ENCODE data around the gene BICC1.

The BICC1 gene

DNA sequence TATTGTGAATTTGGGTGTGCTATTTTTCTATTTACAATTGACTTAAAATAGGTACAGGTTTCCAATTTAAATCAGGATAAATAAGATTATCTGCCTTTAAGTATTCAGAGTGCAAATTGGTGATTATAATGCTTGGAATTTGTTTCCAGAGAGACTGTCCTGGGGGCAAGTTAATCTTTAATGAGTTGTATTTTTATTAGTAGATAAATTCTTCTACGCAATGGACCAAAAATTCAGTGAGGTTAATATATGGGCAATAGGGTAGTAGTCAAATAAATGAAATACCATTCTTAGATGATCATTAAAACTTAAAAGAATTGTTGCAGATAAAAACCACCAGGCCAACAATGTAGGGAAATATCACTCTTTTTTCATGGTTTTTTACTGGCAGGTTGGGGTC is 3.4 kb downstream of the BICC1 start:
- DNase-seq (ENCODE audit: low read depth in 2 of 2, low spot score in 1 of 2): no peak

DNA sequence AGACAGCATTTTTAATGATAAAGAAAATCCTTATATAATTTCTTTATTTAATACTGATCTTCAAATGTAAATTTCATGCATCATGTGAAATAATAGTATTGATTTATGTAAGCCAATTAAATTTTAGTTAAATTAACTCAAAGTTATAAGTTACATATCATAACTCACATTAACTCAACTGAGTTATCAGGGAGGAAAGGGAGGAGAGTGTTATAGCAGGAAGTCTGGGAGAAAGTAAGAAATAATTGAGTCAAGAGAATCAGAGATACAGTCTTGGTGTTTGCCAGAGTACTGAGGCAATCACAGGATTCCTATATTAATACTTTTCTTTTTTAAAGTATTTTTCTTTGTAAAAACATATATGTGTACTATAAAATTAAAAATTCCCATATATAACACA is 4.0 kb downstream of the BICC1 start:
- DNase-seq (ENCODE audit: low read depth in 2 of 2, low spot score in 1 of 2): no peak

DNA sequence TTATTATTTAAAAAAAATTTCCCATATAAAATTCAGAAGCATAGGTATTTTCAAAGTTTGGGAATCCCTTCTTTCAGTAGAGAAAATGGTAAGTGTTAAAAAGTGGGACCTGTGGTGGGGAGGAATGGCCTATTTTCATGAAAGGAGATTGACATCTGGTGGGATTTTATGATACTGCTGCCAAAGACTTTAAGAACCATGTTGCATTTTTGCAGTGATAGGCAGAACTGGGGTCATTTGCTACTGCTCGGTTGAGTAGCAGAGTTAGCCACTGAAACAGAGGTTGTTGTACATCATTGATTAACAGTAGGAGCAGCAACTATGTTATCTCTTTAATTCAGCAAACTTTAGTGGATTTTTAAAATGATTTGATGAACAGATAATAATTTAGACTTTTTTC is 4.4 kb downstream of the BICC1 start:
- DNase-seq (ENCODE audit: low read depth in 2 of 2, low spot score in 1 of 2): no peak

DNA sequence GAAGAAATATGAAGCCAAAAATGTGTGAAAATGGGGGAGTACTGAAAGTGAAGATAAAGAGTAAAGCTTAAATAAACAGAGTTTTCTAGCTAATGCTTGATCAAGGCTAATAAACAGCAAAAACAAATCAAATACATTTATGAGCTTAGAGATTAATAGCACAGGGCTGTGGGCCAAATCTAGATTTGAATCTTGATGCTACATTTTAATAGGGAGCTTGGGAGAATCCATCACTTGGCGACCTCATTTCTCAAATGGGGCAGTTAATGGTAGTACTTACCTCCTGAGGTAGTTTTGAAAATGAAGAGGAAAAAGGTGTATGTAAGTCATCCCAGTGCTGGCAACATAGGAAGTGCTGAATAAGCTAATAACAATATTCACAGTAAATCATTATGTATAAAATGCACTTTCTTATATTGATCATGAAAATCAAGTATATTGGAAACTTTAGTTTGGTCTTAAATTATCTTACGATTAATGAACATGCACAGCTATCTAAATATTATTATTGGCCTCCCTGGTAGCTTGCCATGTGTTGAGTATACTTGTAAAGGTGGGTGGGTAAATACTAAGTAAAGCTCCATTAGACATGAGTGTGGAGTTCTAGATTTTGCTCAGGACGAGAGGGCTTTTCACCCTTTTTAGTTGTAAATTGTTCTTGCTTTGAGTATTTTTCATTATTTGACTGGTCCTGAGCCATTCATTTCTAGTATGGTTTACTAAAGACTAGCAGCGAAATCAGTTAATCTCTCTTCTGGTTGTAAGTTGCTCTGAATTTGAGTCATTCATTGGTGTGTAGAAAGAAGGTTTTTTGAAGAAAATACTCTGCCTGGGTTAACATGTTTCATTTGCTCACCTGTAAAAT is 5.1 kb downstream of the BICC1 start:
- DNase-seq (ENCODE audit: low read depth in 2 of 2, low spot score in 1 of 2): no peak

DNA sequence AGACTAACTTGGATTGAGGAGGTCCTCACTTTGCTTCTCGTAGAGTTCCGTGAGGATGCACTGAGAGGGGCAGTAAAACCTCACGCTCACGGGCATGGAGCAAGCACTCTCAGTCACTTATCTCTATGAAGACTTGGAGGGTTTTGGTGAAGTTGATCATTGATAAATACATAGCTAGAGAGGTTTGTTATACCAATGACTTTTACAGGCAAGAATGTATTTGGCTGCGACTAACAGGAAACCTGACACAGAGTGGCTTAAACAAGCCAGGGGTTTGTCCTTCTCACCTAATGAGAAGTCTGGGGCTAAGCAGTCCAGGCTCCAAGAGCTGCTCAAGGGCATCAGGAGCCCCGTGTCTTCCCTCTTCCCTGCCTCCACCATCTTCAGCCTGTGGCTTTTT is 6.1 kb downstream of the BICC1 start:
- DNase-seq (ENCODE audit: low read depth in 2 of 2, low spot score in 1 of 2): no peak

DNA sequence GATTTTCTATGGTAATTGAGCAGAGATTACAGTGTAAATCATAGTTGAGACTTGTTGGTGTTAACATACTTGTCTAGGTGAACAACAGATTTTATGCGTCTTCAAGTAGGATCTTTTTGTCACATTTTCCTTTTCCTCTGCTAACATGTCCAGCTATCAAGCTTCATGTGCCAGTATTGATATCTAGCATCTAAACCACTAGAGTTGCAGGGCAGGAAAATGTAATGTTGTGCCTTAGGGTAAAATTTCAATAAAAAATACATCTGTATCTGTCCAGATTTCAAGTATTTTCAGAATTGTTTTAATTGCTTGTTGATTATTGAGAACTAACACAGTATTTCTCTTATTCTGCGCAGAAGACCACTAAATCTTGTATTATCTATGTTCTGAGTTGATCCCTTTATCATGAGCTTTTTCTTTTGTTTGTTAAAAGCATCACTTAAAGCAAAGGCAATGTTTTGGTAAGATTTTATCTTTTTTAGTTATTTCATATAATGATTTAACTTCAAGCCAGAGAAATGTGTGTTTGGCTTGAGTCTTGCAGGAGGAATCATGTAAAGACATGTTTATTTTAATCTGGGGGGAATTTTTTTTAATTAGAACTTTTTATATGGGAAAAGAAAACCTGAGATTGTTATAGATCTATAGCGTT is 16.5 kb downstream of the BICC1 start:
- DNase-seq (ENCODE audit: low read depth in 2 of 2, low spot score in 1 of 2): no peak

DNA sequence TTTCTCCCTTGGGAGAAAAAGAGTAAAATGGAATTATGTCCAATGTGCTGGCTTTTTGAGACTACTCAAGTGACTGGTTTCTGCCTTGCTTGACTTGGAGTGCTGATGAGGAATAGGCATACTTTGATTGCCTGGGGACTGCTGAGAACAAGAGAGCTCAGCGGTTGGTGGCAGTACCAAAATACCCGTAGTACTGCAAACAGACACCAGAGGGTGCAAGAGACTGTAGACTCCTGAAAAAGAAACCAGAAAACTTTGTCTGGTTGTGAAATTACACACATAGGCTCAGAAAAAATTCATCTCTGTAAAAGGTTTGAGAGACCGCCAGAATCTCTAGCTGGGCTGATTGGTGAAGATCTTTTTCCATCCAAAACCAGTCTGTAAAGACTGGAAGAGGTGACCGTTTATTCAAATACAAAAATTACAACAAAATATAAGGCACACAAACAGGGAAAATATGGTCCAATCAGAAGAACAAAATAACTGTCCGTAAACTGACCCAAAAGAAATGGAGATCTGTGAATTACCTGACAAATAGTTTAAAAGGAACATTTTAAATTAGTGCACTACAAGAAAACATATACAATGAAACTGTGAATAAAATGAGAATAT is 18.5 kb downstream of the BICC1 start:
- peak in 1 of 2 donors; percentile 13 for DNase-seq (ENCODE audit: low read depth in 2 of 2, low spot score in 1 of 2)

DNA sequence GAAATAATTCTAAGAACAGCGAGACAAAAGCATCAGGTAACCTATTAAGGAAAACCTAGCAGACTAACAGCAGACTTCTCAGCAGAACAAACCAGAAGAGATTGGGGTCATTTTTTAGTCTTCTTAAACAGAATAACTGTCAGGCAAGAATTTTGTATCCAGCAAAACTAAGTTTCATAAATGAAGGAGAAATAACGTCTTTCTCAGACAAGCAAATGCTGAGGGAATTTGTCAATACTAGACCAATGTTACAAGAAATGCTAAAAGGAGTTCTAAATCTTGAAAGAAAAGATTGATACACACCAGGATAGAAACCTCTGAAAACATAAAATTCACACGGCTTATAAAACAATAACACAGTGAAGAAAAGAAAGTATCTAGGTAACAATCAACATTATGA is 22.6 kb downstream of the BICC1 start:
- no peak for DNase-seq (ENCODE audit: low read depth in 2 of 2, low spot score in 1 of 2)

DNA sequence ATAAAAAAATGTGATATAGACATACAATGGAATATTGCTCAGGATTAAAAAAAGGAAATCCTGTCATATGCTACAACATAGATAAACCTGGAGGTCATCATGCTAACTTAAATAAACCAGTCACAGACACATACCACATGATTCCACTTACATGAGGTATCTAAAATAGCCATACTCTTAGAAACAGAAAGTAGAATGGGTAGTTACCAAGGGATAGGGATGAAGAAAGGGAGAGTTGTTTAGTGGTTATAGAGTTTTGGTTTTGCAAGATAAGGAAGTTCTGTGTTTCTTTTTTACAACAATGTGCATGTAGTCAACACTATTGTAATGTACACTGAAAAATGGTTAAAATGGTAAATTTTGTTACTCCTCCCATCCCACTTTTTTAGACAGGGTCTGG is 30.5 kb downstream of the BICC1 start:
- no peak for DNase-seq (ENCODE audit: low read depth in 2 of 2, low spot score in 1 of 2)

DNA sequence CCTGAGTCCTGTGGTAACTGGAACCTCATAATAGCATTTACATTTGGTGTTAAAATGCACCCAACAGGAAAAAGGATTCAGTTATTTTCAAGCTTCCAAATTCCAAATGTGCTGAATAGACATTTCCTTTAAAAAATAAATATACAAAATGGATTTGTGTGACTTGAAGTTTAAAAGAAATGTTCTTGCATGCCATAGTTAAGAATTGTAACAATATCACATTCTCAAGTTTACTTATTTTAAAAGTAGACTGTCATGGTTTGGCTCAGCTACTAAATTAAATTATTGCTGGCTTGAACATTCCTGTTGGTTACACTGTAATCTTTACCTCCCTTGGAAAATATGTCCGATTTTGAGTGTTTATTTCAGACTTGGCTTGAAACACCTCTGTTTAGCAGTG is 31.5 kb downstream of the BICC1 start:
- DNase-seq (ENCODE audit: low read depth in 2 of 2, low spot score in 1 of 2): no peak

DNA sequence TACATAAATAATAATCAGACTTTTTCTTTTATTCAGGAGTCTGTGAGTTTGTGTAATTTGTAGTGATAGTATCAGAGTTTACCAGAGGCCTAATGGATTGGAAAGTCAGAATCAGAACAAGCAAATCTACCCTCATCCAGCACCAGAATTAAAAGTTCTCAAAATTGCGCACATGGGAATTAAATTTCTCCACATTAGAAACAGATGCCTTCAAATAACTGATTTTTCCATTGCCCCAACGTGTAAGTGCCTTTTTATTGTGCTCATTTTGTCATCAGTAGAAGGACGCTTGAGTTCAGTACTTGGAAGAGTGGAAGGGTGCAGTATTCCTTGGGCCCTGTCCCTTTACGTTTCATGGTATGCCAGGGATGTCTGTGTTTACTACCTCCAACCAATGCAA is 32.8 kb downstream of the BICC1 start:
- no peak for DNase-seq (ENCODE audit: low read depth in 2 of 2, low spot score in 1 of 2)

DNA sequence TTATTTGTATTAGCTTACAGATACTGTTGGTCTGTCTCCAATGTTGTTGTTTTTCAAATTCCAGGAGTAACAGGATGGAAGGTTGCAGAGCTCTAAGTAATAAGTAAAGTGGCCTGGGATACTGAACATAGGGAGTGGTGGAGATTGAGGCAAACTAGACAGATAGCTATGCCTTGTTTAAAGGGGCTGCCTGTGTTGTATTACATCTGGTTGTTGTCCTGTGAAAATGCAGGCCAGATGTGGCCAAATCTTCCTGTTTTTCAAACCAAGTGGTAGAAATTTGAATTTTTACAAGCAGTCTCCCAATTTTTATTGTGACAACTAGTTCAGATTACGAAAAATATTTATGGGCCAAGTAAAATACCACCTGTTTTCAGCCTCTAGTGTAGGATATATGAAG is 33.5 kb downstream of the BICC1 start:
- no peak for DNase-seq (ENCODE audit: low read depth in 2 of 2, low spot score in 1 of 2)

DNA sequence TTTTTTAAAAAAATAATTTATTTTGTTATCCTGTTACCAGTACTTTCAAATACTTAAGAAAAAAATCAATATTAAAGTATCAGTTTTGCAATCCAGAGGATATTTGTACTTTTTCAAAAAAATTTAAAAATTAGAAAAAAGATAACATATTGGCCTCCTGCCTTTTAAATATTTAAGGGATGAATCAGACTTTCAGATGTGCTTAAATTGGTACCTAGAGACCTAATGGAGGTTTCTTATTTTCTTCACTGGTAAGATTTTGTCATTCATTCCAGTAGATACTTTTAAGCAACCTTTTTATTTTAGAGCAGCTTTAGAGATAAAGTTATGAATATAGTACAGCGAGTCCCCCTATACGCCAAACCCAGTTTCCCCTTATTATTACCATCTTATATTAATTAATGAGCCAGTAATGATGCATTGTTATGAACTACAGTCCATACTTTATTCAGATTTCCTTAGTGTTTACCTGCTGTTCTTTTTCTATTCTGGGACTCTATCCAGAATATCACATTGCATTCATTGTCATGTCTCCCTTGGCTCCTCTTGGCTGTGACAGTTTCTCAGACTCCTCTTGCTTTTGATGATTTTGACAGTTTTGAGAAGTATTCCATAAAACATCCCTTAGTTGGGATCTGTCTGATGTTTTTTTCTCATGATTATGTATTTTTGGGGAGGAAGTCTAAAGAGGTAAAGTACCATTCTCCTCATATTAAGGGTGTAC is 34.2 kb downstream of the BICC1 start:
- DNase-seq (ENCODE audit: low read depth in 2 of 2, low spot score in 1 of 2): no peak

DNA sequence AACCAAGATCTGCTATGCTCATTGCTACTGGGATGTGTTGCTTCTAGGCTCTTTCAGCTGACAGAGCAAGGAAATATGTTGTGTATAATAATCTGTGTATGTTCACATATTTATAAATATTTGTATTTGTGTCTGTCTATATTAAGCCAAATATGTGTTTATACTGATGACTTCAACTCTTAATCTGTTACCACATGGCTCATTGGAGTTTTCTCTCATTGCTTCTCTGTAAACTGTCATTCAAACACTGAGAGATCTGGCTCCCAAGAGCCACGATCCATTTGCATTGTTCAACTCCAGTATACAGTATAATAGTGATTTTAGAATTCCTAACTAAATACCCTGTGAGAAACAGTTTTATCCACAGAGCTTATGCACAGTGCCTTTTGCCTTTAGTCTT is 35.3 kb downstream of the BICC1 start:
- no peak for DNase-seq (ENCODE audit: low read depth in 2 of 2, low spot score in 1 of 2)

DNA sequence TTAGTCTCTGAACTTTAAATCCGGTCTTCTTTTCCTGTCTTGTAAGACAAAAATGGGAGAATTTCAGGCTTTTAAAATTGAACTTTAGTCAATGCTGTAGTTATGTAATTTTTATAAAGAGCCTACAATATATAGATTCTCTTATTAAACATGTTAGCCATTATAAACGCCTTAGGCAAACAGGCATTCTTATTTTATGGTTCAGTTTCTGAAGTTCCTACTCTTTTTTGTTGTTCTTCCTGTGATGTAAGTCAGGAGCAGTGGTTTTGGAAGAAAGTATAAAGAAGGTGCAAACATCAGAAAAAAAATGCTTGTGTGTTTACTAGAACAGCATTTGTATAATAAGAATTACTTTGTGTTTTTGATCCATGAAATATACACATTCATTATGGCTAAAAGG is 41.6 kb downstream of the BICC1 start:
- no peak for DNase-seq (ENCODE audit: low read depth in 2 of 2, low spot score in 1 of 2)

DNA sequence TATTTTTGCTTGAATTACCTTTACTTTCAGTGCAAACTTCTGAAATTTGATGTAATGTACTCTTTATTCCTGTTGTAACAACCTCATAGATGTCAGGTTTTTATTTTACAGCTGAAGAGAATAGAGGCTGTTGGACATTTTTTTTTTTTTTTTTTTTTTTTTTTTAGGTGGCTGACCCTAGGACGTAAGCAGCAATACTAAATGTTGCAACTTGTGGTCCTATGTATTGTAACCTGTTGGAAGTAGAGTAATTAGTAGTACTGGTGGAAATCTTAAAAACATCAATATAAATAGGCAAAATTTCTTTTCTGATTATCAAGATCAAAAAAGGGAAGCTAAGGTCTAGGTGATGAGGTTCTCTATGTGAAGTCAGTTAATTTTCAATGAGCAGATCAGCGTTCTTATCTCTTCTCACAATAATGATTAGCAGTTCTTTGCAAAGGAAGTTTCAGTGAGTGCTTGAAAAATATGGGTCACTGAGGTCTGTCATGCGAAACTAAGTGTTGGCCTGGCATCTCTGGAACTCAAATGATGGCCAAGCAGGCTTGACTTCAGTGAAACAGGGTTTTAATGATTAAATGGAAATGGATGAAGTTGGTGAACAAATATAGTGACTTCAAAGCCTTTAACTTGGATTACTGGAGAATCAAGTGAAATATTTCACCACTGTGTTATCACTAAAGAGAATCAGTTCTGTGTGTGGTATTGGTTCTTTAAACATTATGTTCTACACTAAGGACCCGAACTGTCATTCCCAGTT is 42.7 kb downstream of the BICC1 start:
- DNase-seq (ENCODE audit: low read depth in 2 of 2, low spot score in 1 of 2): no peak

DNA sequence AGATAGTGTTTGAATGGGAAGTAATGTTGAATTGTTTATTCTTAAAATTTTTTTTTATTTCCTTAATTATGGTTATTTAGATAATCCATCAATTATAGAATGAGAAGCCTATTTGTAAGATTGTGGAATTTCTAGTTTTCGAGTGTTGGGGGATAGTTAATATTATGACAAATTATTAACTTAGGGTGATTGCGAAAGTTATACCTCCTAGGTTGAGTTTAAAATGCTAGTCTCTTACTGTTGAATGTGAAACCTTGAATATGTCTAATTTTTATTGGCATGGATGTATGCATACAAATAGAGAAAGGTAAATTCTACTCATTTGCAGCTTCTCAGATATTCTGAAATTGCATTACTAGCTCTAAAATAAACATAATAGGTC is 43.2 kb downstream of the BICC1 start:
- DNase-seq (ENCODE audit: low read depth in 2 of 2, low spot score in 1 of 2): no peak

DNA sequence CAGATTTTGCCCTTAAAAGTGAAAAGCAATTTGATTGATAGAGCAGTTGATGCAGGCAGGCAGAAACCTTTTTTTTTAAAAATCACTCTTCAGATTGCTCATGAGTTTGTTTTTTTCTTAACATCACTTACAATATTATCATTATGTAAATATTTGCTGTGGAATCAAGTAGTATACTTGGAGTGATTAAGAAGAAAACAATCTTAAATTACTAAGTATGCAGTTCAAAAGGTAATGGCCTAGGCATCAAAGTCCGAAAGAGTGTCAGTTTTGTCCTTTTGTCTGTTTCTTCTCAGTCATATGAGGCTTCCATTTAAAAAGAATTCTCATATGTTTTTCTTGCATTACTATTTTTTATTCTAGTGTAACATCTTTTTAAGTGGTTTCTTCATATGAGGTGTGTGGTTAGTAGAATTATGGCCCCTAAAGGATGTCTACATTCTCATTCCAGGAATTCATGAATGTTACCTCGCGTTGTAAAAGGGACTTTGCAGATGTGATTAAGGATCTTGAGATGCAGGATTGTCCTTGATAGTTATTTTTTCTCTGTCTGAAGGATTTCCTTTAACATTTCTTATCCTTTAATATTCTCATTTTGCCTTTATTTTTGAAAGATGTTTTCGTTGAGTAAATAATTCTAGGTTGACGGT is 44.0 kb downstream of the BICC1 start:
- no peak for DNase-seq (ENCODE audit: low read depth in 2 of 2, low spot score in 1 of 2)

DNA sequence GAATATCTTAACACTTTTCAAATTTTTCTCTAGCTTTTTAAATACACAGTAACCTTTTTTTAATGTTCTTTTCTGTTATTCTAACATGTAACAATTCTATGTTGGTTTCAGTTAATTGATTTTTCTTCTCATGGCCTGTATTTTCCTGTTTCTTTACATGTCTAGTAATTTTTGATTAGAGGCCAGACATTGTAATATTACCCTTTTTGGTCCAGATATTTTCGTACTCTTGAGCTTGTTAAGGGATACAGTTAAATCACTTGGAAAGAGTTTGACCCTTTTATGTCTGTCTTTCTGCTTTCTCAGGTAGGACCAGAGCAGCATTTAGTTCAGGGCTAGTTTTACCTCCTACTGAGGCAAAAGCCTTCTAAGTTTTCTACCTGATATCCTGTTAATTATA is 45.0 kb downstream of the BICC1 start:
- no peak for DNase-seq (ENCODE audit: low read depth in 2 of 2, low spot score in 1 of 2)

DNA sequence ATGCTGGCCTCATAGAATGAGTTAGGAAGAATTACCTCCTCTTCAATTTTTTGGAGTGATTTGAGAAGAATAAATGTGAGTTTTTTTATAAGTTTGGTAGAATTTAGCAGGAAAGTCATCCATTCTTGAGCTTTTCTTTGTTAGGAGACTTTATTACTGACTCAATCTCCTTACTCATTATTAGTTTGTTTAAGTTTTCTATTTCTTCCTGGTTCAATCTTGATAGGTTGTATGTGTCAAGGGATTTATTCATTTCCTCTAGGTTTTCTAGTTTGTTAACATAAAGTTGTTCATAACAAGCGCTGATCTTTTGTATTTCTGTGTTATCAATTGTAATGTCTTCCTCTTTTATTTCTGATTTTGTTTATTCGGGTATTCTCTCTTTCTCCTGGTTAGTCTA is 47.4 kb downstream of the BICC1 start:
- no peak for DNase-seq (ENCODE audit: low read depth in 2 of 2, low spot score in 1 of 2)

DNA sequence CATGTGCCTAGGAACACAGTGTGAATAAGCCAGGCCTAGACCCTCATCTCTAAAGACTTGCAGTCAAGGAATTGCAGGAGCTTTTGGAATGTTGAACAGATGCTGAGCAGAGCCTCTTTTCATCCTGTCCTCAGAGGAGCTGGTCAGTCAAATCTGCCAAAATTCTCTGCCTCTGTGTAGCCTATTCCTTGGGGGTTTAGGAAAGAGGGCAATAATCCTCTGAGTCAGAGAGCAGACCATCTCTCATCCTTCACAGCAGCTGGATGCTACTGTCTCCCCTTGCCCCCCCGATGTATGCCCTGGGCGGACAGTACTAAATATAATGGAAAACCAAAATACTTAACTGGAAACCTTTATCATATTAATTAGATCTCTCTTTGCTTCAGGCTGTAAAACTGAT is 52.6 kb downstream of the BICC1 start:
- no peak for DNase-seq (ENCODE audit: low read depth in 2 of 2, low spot score in 1 of 2)
